IMR-90 (cell line): ENCODE results near the gene DUSP6.

Experiments used
- CEBPB ChIP-seq: IDR thresholded peaks from 2 replicates; pipeline ENCODE4 v1.6.1; 2012; ENCODE audit warnings: low read depth, low read length, improper control_type of control experiment
- CTCF ChIP-seq: conservative IDR thresholded peaks from 2 replicates; pipeline ENCODE4 v1.5.1; 2012; ENCODE audit warnings: mild to moderate bottlenecking, low read depth, low read length, improper control_type of control experiment
- FOS ChIP-seq: fragments of 150-350 bp; IDR thresholded peaks from 2 replicates; pipeline ENCODE4 v1.6.1; 2016; ENCODE audit warnings: low read depth, low read length
- MAFK ChIP-seq: IDR thresholded peaks from 2 replicates; pipeline ENCODE4 v1.6.1; 2012; ENCODE audit warnings: low read depth, low read length, improper control_type of control experiment
- NFE2L2 ChIP-seq: fragments of 150-350 bp; IDR thresholded peaks from 2 replicates; pipeline ENCODE4 v1.6.1; 2016; ENCODE audit warnings: low read depth, mild to moderate bottlenecking, low read length
- POLR2A ChIP-seq: IDR thresholded peaks from 2 replicates; pipeline ENCODE4 v1.6.1; 2012; ENCODE audit warnings: mild to moderate bottlenecking, low read depth, low read length
- RAD21 ChIP-seq: IDR thresholded peaks from 2 replicates; pipeline ENCODE4 v1.6.1; 2012; ENCODE audit warnings: low read length, improper control_type of control experiment
- RCOR1 ChIP-seq: IDR thresholded peaks from 2 replicates; pipeline ENCODE4 v1.6.1; 2012; ENCODE audit warnings: mild to moderate bottlenecking, low read length, improper control_type of control experiment; ENCODE audit not compliant: insufficient replicate concordance
- RFX5 ChIP-seq: IDR thresholded peaks from 2 replicates; pipeline ENCODE4 v1.8.0; 2012; ENCODE audit warnings: low read depth, mild to moderate bottlenecking, low read length, moderate library complexity

DNA sequence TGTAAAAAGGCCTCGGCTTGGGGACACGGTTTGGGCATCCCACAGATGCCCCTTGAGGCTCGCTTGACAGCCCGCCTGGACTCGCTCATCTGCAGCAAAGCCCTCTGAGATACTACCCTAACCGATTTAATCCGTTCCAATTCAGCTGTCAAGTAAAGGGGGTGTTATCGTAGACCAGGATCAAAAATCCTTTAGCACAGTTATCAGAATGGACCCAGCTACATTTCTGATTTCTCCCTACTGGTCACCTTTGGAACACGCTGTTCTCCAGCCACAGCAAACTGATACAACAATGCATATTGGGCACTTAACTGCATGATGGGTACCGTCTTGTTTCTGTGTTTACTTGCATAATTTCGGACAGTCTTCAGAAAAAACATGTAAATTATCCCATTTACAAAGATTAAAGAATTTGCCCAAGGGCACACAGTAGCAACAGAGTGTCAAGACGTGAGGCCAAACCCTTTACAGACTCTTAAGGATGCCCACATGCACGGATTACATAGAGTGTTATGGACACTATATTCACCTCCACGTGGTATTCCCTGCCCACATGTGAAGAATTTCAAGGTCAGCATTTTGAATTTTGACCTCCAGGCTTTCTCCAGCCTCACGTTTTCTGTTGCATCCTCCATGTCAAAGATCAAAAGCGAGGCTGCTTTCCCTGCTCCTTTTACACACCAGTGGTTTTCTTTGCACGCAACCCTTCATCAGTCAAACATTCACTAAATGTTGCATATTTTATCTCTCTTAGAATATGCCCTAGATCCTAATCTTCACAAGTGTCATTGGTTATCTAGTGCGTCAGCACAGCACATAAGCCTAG lies 3.2 kb upstream of the DUSP6 start:
- TF ChIP-seq CTCF (peak; percentile 22; the same call in 1 of the 2 replicates), POLR2A (no peak), CEBPB (no peak), RFX5 (no peak), FOS (no peak), RAD21 (0 out of 2 replicates have a peak, but pooled peaks have one; percentile 9), RCOR1 (no peak), MAFK (no peak), NFE2L2 (no peak)
